ENCODE data around the gene MATCAP1.

The MATCAP1 gene

GRCh38 chr16:67216612-67217490 is 33.1 kb upstream of the MATCAP1 start:
- H3K27me3 ChIP-seq (ENCODE audit: control insufficient read depth, low read length) = peaks cover under 1% of the 10 kb centered on the region; the same call in 1 of the 2 replicates
- H3K9me2 ChIP-seq (replicated peaks; ENCODE audit: control insufficient read depth, low read length) = no peaks in the 10 kb centered on the region
- H3K4me2 ChIP-seq (ENCODE audit: low read length) = no peak overlapping the region
- H3K4me1 ChIP-seq (ENCODE audit: control insufficient read depth, low read length) = no peaks in the 10 kb centered on the region
- no peak for TF ChIP-seq EZH2phosphoT487 (IDR thresholded peaks at IDR 0.05; ENCODE audit: borderline replicate concordance, low read length)
- TF ChIP-seq, protein P1, sequence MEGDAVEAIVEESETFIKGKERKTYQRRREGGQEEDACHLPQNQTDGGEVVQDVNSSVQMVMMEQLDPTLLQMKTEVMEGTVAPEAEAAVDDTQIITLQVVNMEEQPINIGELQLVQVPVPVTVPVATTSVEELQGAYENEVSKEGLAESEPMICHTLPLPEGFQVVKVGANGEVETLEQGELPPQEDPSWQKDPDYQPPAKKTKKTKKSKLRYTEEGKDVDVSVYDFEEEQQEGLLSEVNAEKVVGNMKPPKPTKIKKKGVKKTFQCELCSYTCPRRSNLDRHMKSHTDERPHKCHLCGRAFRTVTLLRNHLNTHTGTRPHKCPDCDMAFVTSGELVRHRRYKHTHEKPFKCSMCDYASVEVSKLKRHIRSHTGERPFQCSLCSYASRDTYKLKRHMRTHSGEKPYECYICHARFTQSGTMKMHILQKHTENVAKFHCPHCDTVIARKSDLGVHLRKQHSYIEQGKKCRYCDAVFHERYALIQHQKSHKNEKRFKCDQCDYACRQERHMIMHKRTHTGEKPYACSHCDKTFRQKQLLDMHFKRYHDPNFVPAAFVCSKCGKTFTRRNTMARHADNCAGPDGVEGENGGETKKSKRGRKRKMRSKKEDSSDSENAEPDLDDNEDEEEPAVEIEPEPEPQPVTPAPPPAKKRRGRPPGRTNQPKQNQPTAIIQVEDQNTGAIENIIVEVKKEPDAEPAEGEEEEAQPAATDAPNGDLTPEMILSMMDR (IDR thresholded peaks at IDR 0.05; ENCODE audit: low read depth, low read length, poor library complexity, severe bottlenecking) = no peak
- H3F3A ChIP-seq (ENCODE audit: control insufficient read depth, insufficient read depth) = no peaks in the 10 kb centered on the region
- no peaks in the 10 kb centered on the region for H3K36me3 ChIP-seq (ENCODE audit: control insufficient read depth, low read length)
- H3K27ac ChIP-seq (ENCODE audit: low read depth, low read length) = no peak overlapping the region
- no peaks in the 10 kb centered on the region for H3K9me3 ChIP-seq (ENCODE audit: control insufficient read depth, insufficient read depth, low read length)
- no peaks in the 10 kb centered on the region for H4K20me1 ChIP-seq (ENCODE audit: control insufficient read depth, insufficient read depth, low read depth, low read length)
- no peak overlapping the region for H3K4me3 ChIP-seq (ENCODE audit: low read length)
- H3K79me2 ChIP-seq (ENCODE audit: control insufficient read depth, low read length) = no peaks in the 10 kb centered on the region

DNA sequence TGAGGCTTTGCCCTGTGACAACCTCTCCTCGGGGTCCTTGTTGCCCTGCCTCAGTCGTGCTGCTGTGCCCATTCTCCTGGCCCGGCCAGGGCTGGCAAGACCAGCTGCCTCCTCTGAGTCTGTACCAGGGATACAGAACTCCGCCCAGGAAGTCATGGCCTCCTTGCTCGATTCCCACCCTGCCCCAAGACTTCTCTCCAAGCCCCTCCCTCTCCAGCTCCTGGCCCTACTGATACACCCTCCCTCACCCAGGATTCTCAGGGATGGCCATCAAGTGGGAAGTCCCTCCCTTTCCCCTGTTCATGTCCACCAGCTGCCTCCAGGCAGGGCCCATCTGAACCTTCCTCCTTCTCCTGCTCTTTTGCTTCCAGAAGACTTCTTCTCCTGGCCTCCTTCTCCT is 31.9 kb upstream of the MATCAP1 start:
- Histone ChIP-seq H3K27me3 (ENCODE audit: control insufficient read depth, low read length) (peaks cover 3% of the 10 kb centered on the region; the same call in 1 of the 2 replicates), H4K20me1 (ENCODE audit: control insufficient read depth, insufficient read depth, low read depth, low read length) (no peaks in the 10 kb centered on the region), H3F3A (ENCODE audit: control insufficient read depth, insufficient read depth) (no peaks in the 10 kb centered on the region), H3K9me3 (ENCODE audit: control insufficient read depth, insufficient read depth, low read length) (no peaks in the 10 kb centered on the region), H3K27ac (ENCODE audit: low read depth, low read length) (no peak overlapping the region), H3K4me3 (ENCODE audit: low read length) (no peak overlapping the region), H3K36me3 (ENCODE audit: control insufficient read depth, low read length) (no peaks in the 10 kb centered on the region), H3K4me2 (ENCODE audit: low read length) (no peak overlapping the region), H3K9me2 (replicated peaks; ENCODE audit: control insufficient read depth, low read length) (no peaks in the 10 kb centered on the region), H3K79me2 (ENCODE audit: control insufficient read depth, low read length) (no peaks in the 10 kb centered on the region), H3K4me1 (ENCODE audit: control insufficient read depth, low read length) (no peaks in the 10 kb centered on the region)
- TF ChIP-seq EZH2phosphoT487 (IDR thresholded peaks at IDR 0.05; ENCODE audit: borderline replicate concordance, low read length) = no peak
- TF ChIP-seq, protein P1 (IDR thresholded peaks at IDR 0.05; ENCODE audit: low read depth, low read length, poor library complexity, severe bottlenecking) = no peak

- H3K27me3 ChIP-seq (ENCODE audit: control insufficient read depth, low read length) = peaks cover 3% of the 10 kb centered on the region; the same call in 1 of the 2 replicates
- H3K9me3 ChIP-seq (ENCODE audit: control insufficient read depth, insufficient read depth, low read length) = no peaks in the 10 kb centered on the region
- no peaks in the 10 kb centered on the region for H3F3A ChIP-seq (ENCODE audit: control insufficient read depth, insufficient read depth)
- H3K4me3 ChIP-seq (ENCODE audit: low read length) = no peak overlapping the region
- H3K36me3 ChIP-seq (ENCODE audit: control insufficient read depth, low read length) = no peaks in the 10 kb centered on the region
- H3K27ac ChIP-seq (ENCODE audit: low read depth, low read length) = no peak overlapping the region
- H3K4me1 ChIP-seq (ENCODE audit: control insufficient read depth, low read length) = no peaks in the 10 kb centered on the region
- TF ChIP-seq, protein P1 (IDR thresholded peaks at IDR 0.05; ENCODE audit: low read depth, low read length, poor library complexity, severe bottlenecking) = no peak
- TF ChIP-seq EZH2phosphoT487 (IDR thresholded peaks at IDR 0.05; ENCODE audit: borderline replicate concordance, low read length) = no peak
- no peaks in the 10 kb centered on the region for H3K9me2 ChIP-seq (replicated peaks; ENCODE audit: control insufficient read depth, low read length)
- no peaks in the 10 kb centered on the region for H4K20me1 ChIP-seq (ENCODE audit: control insufficient read depth, insufficient read depth, low read depth, low read length)
- no peaks in the 10 kb centered on the region for H3K79me2 ChIP-seq (ENCODE audit: control insufficient read depth, low read length)
- H3K4me2 ChIP-seq (ENCODE audit: low read length) = no peak overlapping the region
These were observed 29.6 kb upstream of the MATCAP1 start for GRCh38 chr16:67213197-67214019.
